Measurements from ENCODE around the gene CAV2. TPM values are rescaled to one million over a fixed set of nuclear protein-coding genes. Genes with fewer than 3 reads are reported as not detected.

CAV2 gene
- total and polyA plus RNA-seq, 9 of the 15 experiments (the other 6 are each of a cell fraction or from before 2014, with no cell fraction given): 16.1 to 137 (median 38.3) TPM

DNA sequence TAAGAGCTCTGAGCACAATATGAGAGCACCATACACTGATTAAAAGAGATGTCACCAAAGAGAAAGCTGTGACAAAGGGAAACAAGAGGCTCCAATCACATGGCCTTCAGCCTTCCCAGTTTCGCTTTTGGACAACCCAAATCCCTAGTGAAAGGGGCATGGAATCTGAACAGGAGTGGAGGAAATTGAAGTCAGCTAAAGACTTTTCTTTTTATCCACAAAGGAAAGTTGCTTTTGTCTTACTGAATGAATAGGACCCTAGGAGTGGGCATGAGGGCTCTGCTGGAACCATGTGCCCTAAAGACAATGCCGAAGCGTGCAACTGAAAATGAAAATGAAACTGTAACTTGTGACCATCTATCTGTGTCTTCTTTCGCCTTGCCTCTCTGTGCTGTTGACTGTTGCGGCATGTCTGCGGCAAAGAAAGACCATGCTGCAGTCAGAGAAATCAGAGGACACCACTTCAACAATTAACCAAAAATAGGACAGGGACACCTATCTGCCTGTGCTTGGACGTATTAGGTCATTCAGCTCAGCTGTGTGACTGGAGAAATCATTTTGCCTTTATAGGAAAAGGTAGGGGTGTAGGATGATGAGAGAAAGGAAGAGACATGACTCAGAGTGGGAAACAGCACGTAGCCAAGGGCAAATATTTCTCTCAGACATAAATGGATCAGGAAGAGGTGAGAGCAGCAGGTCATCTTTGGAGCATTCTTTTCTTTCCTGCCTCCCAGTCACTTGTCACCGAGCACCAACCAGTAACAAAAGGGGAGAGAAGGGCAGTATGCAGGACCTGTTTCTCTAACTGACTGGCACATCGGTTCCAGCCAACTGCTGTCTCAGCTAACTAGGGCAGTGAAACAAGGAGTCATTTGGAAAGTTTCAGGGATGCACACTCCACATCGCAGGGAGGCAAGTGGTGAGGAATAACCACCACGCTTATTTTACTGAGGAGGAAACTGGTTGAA, 12.3 kb downstream of the CAV2 start (continued):
- TF ChIP-seq JUN (IDR thresholded peaks at IDR 0.05; ENCODE audit: borderline replicate concordance, low read depth, low read length) (peak; percentile 12; the same call in 1 of the 2 replicates), JUN (CRISPR knock-in tag; IDR thresholded peaks at IDR 0.05; ENCODE audit: borderline replicate concordance) (no peak), SMARCE1 (IDR thresholded peaks at IDR 0.05) (peak; percentile 28; the same call in 1 of the 2 replicates), HINFP (tag; conservative IDR thresholded peaks at IDR 0.05; ENCODE audit: low read depth) (0 out of 2 replicates have a peak, but pooled peaks have one; percentile 52), CXXC5 (CRISPR knock-in tag; IDR thresholded peaks at IDR 0.05) (peak; percentile 72), TSC22D4 (tag; IDR thresholded peaks at IDR 0.05) (no peak), HDAC2 (IDR thresholded peaks at IDR 0.05) (peak; percentile 56; the same call in 1 of the 2 replicates), ARID3A (IDR thresholded peaks at IDR 0.05; ENCODE audit: borderline replicate concordance, low read depth, low read length) (no peak), SMARCA5 (IDR thresholded peaks at IDR 0.05) (no peak)
- TF ChIP-seq, protein P1, sequence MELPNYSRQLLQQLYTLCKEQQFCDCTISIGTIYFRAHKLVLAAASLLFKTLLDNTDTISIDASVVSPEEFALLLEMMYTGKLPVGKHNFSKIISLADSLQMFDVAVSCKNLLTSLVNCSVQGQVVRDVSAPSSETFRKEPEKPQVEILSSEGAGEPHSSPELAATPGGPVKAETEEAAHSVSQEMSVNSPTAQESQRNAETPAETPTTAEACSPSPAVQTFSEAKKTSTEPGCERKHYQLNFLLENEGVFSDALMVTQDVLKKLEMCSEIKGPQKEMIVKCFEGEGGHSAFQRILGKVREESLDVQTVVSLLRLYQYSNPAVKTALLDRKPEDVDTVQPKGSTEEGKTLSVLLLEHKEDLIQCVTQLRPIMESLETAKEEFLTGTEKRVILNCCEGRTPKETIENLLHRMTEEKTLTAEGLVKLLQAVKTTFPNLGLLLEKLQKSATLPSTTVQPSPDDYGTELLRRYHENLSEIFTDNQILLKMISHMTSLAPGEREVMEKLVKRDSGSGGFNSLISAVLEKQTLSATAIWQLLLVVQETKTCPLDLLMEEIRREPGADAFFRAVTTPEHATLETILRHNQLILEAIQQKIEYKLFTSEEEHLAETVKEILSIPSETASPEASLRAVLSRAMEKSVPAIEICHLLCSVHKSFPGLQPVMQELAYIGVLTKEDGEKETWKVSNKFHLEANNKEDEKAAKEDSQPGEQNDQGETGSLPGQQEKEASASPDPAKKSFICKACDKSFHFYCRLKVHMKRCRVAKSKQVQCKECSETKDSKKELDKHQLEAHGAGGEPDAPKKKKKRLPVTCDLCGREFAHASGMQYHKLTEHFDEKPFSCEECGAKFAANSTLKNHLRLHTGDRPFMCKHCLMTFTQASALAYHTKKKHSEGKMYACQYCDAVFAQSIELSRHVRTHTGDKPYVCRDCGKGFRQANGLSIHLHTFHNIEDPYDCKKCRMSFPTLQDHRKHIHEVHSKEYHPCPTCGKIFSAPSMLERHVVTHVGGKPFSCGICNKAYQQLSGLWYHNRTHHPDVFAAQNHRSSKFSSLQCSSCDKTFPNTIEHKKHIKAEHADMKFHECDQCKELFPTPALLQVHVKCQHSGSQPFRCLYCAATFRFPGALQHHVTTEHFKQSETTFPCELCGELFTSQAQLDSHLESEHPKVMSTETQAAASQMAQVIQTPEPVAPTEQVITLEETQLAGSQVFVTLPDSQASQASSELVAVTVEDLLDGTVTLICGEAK (IDR thresholded peaks at IDR 0.05): peak; percentile 73
- TF ChIP-seq, protein P1 (CRISPR knock-in tag; IDR thresholded peaks at IDR 0.05): no peak
- TF ChIP-seq, protein P2, sequence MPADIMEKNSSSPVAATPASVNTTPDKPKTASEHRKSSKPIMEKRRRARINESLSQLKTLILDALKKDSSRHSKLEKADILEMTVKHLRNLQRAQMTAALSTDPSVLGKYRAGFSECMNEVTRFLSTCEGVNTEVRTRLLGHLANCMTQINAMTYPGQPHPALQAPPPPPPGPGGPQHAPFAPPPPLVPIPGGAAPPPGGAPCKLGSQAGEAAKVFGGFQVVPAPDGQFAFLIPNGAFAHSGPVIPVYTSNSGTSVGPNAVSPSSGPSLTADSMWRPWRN (IDR thresholded peaks at IDR 0.05; ENCODE audit: low read depth): 0 out of 2 replicates have a peak, but pooled peaks have one; percentile 25

All from K562 (cell line).